GM21381 (cell line): Measurements from ENCODE around the gene ELMO3.

Experiments used
- ATAC-seq: cut with Tn5 transposase; IDR thresholded peaks from one replicate; pipeline ENCODE4 v1.9.1; 2021; ENCODE audit warnings: mild to moderate bottlenecking, moderate library complexity; ENCODE audit not compliant: unreplicated experiment

The ELMO3 gene

GRCh38 chr16:67163999-67164558, 34.9 kb upstream of the ELMO3 start:
- ATAC-seq, result no peak

GRCh38 chr16:67164599-67165061, 34.3 kb upstream of the ELMO3 start, which contains the start of gene HSF4:
HSF4 (plus strand) TSS chr16:67164745; CDS start chr16:67164812, 67 bp downstream.
- no peak for ATAC-seq

GRCh38 chr16:67165121-67166078, 33.5 kb upstream of the ELMO3 start:
- ATAC-seq, result no peak

GRCh38 chr16:67166110-67166547, 32.8 kb upstream of the ELMO3 start:
- no peak for ATAC-seq

- ATAC-seq, result no peak
Observed at GRCh38 chr16:67166598-67167168, 32.2 kb upstream of the ELMO3 start.

DNA sequence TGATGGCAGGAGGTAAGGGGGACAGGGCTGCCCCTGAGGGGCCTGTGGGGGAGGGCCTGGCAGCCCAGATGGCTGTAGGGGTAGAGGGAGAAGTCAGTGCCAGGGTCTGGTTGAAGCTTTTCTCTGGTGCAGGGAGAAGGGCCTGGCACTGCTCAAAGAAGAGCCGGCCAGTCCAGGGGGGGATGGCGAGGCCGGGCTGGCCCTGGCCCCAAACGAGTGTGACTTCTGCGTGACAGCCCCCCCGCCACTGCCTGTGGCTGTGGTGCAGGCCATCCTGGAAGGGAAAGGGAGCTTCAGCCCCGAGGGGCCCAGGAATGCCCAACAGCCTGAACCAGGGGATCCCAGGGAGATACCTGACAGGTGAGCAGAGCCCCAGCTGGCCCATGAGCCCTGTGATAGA, 31.3 kb upstream of the ELMO3 start:
- no peak for ATAC-seq

DNA sequence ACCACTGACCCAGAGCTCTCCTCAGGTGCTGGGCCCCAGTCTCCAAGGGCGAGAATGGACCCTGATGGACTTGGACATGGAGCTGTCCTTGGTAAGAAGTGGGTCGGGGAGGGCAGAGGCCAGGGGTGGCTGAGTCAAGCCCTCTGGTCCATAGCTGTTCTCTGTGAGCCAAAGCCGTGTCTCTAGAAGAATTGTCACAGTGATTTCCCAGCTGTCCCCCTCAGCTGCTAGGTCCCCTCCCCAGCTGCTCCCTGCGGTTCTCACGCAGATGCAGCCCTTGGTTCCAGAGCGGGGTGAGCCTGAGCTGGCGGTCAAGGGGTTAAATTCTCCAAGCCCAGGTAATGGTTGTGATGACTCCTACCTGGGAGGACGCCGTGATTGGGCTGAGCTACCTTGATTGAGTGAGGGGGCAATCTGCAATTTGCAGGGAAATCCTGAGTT, 29.9 kb upstream of the ELMO3 start:
- no peak for ATAC-seq

- no peak for ATAC-seq
Observed at GRCh38 chr16:67169642-67170167, 29.2 kb upstream of the ELMO3 start.

- ATAC-seq, result peak; percentile 33
Observed at GRCh38 chr16:67170168-67170948, 28.6 kb upstream of the ELMO3 start, which contains the start of gene NOL3. NOL3 (plus strand) TSS chr16:67170538.

DNA sequence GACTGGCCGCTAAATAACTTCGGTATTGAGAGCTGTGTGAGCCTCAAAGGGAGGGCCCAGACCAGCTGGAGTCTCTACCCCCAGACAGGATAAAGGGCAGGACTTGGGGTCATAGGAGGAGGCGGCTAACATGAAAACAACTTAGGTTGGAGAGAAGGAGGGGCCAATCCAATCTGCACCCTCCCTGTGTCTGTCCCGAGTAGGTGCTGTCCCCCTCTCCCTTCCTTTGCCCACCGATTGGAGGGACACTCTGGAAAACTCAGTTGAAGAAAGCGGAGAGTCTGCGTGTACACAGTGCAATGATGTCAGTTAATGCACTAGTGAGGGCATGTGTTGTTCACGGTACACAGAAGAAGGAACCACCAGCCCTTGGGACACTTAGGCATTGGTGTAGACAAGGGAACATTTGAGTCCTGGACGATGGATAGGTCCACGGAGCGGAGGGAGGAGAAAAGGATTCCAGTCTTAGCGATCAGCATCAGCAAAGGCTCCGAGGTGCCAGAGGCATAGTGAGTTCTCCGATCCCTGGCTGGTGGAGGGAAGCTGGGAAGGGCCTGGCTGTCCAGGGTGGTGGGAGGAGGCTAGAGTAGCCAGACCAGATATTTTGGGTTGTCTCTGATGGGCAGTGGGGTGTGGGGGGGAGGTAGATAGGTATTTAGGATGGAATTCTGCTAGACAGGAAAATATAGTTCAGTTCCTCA, 27.8 kb upstream of the ELMO3 start:
- no peak for ATAC-seq

- no peak for ATAC-seq
Observed at GRCh38 chr16:67173323-67173722, 25.6 kb upstream of the ELMO3 start.

GRCh38 chr16:67173808-67174705, 24.9 kb upstream of the ELMO3 start:
- peak; percentile 46 for ATAC-seq

- no peak for ATAC-seq
Observed at GRCh38 chr16:67174706-67175231, 24.2 kb upstream of the ELMO3 start.

GRCh38 chr16:67176662-67177061, 22.3 kb upstream of the ELMO3 start:
- ATAC-seq, result no peak

GRCh38 chr16:67177743-67178699, 20.9 kb upstream of the ELMO3 start:
- no peak for ATAC-seq

GRCh38 chr16:67179421-67180080, 19.4 kb upstream of the ELMO3 start:
- ATAC-seq, result no peak

GRCh38 chr16:67180166-67180565, 18.8 kb upstream of the ELMO3 start:
- ATAC-seq, result no peak
